ENCODE results near the gene MORN2. TPM values are rescaled to one million over a fixed set of nuclear protein-coding genes. Genes with fewer than 3 reads are reported as not detected.

Gene MORN2
- total and polyA plus RNA-seq, 2 donors (not counting 1 experiment from before 2014, with no cell fraction given) = 0.70 to 3.9 TPM

- no peak for TF ChIP-seq EZH2 (IDR thresholded peaks at IDR 0.05; ENCODE audit: borderline replicate concordance, insufficient read depth, low read depth, low read length, poor library complexity, severe bottlenecking)
- TF ChIP-seq, protein P1, sequence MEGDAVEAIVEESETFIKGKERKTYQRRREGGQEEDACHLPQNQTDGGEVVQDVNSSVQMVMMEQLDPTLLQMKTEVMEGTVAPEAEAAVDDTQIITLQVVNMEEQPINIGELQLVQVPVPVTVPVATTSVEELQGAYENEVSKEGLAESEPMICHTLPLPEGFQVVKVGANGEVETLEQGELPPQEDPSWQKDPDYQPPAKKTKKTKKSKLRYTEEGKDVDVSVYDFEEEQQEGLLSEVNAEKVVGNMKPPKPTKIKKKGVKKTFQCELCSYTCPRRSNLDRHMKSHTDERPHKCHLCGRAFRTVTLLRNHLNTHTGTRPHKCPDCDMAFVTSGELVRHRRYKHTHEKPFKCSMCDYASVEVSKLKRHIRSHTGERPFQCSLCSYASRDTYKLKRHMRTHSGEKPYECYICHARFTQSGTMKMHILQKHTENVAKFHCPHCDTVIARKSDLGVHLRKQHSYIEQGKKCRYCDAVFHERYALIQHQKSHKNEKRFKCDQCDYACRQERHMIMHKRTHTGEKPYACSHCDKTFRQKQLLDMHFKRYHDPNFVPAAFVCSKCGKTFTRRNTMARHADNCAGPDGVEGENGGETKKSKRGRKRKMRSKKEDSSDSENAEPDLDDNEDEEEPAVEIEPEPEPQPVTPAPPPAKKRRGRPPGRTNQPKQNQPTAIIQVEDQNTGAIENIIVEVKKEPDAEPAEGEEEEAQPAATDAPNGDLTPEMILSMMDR (IDR thresholded peaks at IDR 0.05) = no peak
- POLR2A ChIA-PET = no interaction called here
- H3K79me2 ChIP-seq (ENCODE audit: control insufficient read depth, insufficient read depth, low read length) = no peaks in the 10 kb centered on the region
- H3K27ac Mint-ChIP-seq = no peak overlapping the region
- H3K27me3 ChIP-seq (replicated peaks in 1 of 4; ENCODE audit: control extremely low read depth in 1 of 4, control insufficient read depth in 3 of 4, insufficient read depth in 4 of 4, low read length in 3 of 4) = no peaks in the 10 kb centered on the region
- H3K4me3 Mint-ChIP-seq = no peak overlapping the region
- no peaks in the 10 kb centered on the region for H3K4me1 ChIP-seq (ENCODE audit: control insufficient read depth in 2 of 2, insufficient read depth in 2 of 2, low read length in 2 of 2)
- no peaks in the 10 kb centered on the region for H3K9me3 Mint-ChIP-seq (ENCODE audit: insufficient read depth)
- H4K20me1 ChIP-seq (ENCODE audit: control insufficient read depth, insufficient read depth, low read length, poor library complexity, severe bottlenecking) = no peaks in the 10 kb centered on the region
- no peak overlapping the region for H2AFZ ChIP-seq (ENCODE audit: insufficient read depth, low read depth, low read length, poor library complexity, severe bottlenecking)
- ATAC-seq (ENCODE audit: low read depth) (no peak), DNase-seq (no peak)
- peaks cover 10 to 57% of the 10 kb centered on the region in 2 experiments for H3K36me3 ChIP-seq (replicated peaks in 1 of 2; ENCODE audit: control extremely low read depth in 1 of 2, control insufficient read depth in 1 of 2, extremely low read depth in 1 of 2, insufficient read depth in 2 of 2, low read length in 1 of 2)
- CTCF ChIA-PET = no interaction called here
- H3K27ac ChIP-seq (ENCODE audit: low read length in 2 of 2) = no peak overlapping the region
- no peaks in the 10 kb centered on the region for H3K27me3 Mint-ChIP-seq
- no peak overlapping the region for H3K4me3 ChIP-seq (ENCODE audit: control extremely low read depth in 1 of 5, extremely low read depth in 1 of 5, insufficient read depth in 1 of 5, low read depth in 2 of 5, low read length in 4 of 5)
- no peaks in the 10 kb centered on the region for H3K9me3 ChIP-seq (ENCODE audit: control extremely low read depth in 1 of 3, control insufficient read depth in 2 of 3, insufficient read depth in 1 of 3, low read length in 2 of 3)
- H3K4me1 Mint-ChIP-seq = no peaks in the 10 kb centered on the region
- H3K4me2 ChIP-seq (replicated peaks; ENCODE audit: low read depth, low read length, poor library complexity, severe bottlenecking) = no peak overlapping the region
- intact Hi-C loops (cut with micrococcal nuclease) = no loop called here
- no peak overlapping the region for H3K9ac ChIP-seq (ENCODE audit: low read length)
Observed at GRCh38 chr2:38862476-38862875, 13.3 kb upstream of the MORN2 start.

DNA sequence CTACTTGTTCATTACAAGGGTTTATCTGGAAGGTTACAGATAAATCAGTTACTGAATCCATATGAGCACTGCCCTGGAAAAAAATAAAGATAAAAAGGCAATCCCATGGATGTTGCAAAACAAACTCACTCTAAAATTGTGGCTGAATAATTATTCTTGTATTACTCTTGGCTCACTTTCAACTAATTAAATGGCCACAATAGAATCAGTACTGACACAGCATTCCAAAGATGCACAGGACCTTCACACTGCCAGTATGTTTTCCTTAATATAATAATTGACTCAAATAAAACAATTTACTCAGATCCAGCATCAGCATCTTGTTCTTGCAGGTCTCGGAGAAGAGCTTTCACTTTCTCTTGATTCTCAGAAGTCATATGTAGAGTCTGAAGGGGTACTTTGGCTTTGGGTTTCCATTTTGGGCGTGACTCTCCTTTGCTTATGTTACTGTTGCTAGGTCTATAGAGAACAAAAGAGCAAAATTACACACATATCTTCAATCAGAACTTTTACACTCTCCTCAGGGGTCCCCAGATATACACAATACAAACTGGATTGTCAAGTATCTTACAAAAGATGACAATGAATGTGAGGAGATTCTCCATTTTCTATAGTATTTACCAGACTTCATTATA, 12.6 kb upstream of the MORN2 start:
- Histone ChIP-seq H3K4me1 (ENCODE audit: control insufficient read depth in 2 of 2, insufficient read depth in 2 of 2, low read length in 2 of 2) (no peaks in the 10 kb centered on the region), H4K20me1 (ENCODE audit: control insufficient read depth, insufficient read depth, low read length, poor library complexity, severe bottlenecking) (no peaks in the 10 kb centered on the region), H3K4me2 (replicated peaks; ENCODE audit: low read depth, low read length, poor library complexity, severe bottlenecking) (no peak overlapping the region), H2AFZ (ENCODE audit: insufficient read depth, low read depth, low read length, poor library complexity, severe bottlenecking) (no peak overlapping the region), H3K9me3 (ENCODE audit: control extremely low read depth in 1 of 3, control insufficient read depth in 2 of 3, insufficient read depth in 1 of 3, low read length in 2 of 3) (no peaks in the 10 kb centered on the region), H3K9ac (ENCODE audit: low read length) (no peak overlapping the region), H3K27me3 (replicated peaks in 1 of 4; ENCODE audit: control extremely low read depth in 1 of 4, control insufficient read depth in 3 of 4, insufficient read depth in 4 of 4, low read length in 3 of 4) (no peaks in the 10 kb centered on the region), H3K4me3 (ENCODE audit: control extremely low read depth in 1 of 5, extremely low read depth in 1 of 5, insufficient read depth in 1 of 5, low read depth in 2 of 5, low read length in 4 of 5) (no peak overlapping the region), H3K36me3 (replicated peaks in 1 of 2; ENCODE audit: control extremely low read depth in 1 of 2, control insufficient read depth in 1 of 2, extremely low read depth in 1 of 2, insufficient read depth in 2 of 2, low read length in 1 of 2) (peaks cover 10 to 58% of the 10 kb centered on the region in 2 experiments), H3K27ac (ENCODE audit: low read length in 2 of 2) (no peak overlapping the region), H3K79me2 (ENCODE audit: control insufficient read depth, insufficient read depth, low read length) (no peaks in the 10 kb centered on the region)
- DNase-seq = no peak
- CTCF ChIA-PET = no interaction called here
- no CpG with 5 or more reads among the region's 2 CpGs for WGBS (ENCODE audit: insufficient coverage)
- Mint-ChIP-seq H3K27me3 (no peaks in the 10 kb centered on the region), H3K4me1 (no peaks in the 10 kb centered on the region), H3K4me3 (no peak overlapping the region), H3K27ac (no peak overlapping the region), H3K9me3 (ENCODE audit: insufficient read depth) (no peaks in the 10 kb centered on the region)
- TF ChIP-seq, protein P1 (IDR thresholded peaks at IDR 0.05) = no peak
- TF ChIP-seq EZH2 (IDR thresholded peaks at IDR 0.05; ENCODE audit: borderline replicate concordance, insufficient read depth, low read depth, low read length, poor library complexity, severe bottlenecking) = no peak
- intact Hi-C loops (cut with micrococcal nuclease) = no loop called here
- POLR2A ChIA-PET = no interaction called here
- ATAC-seq (ENCODE audit: low read depth) = no peak

Data from B cell (primary cell).